Natural killer cell treated with Interleukin-12 subunit alpha and Interleukin-12 subunit beta and Interleukin-15 and Interleukin-18, amount 100 ng/mL, for 72 hours (primary cell): Measurements from ENCODE around the gene F12. TPM values are rescaled to one million over a fixed set of nuclear protein-coding genes. Genes with fewer than 3 reads are reported as not detected.

Source experiments
- ATAC-seq, 2 donors: fragments of 150-1000 bp; cut with Tn5 transposase in 1 of 2; sonication (Bioruptor Pico), chemical (Tn5 transposase) in 1 of 2; 2 replicates each; pipeline ENCODE4 v1.10.0; 2021
- DNase-seq: peaks from one replicate; pipeline ENCODE4 v3.0.0; 2022; ENCODE audit warnings: low spot score
- H3K27ac Mint-ChIP-seq, 2 donors: 1 replicate in 1 of 2; 2 replicates in 1 of 2; pipeline ENCODE4 v1.8.0; 2022; ENCODE audit warnings: mixed read lengths in 2 of 2, mild to moderate bottlenecking in 1 of 2, moderate library complexity in 1 of 2
- H3K27me3 Mint-ChIP-seq, 2 donors: 1 replicate in 1 of 2; 2 replicates in 1 of 2; pipeline ENCODE4 v1.8.0; 2022; ENCODE audit warnings: mixed read lengths in 2 of 2
- H3K36me3 Mint-ChIP-seq: one replicate; pipeline ENCODE4 v1.8.0; 2022; ENCODE audit warnings: mixed read lengths
- H3K4me1 Mint-ChIP-seq, 2 donors: 1 replicate in 1 of 2; 2 replicates in 1 of 2; pipeline ENCODE4 v1.8.0; 2022; ENCODE audit warnings: low read depth in 2 of 2, mixed read lengths in 2 of 2, mild to moderate bottlenecking in 1 of 2
- H3K4me3 Mint-ChIP-seq: one replicate; pipeline ENCODE4 v1.8.0; 2022; ENCODE audit warnings: mixed read lengths
- H3K9me3 Mint-ChIP-seq: 2 replicates; pipeline ENCODE4 v1.8.0; 2022; ENCODE audit warnings: mixed read lengths
- total RNA-seq, 2 donors: library from RNA; stranded (reverse); gene quantifications; one replicate each; pipeline ENCODE4 v1.2.3, GENCODE V29; 2022

Gene F12
- total RNA-seq, 2 donors from 2014 or later, result 0.45 TPM; not detected in 1

- peak overlapping the region; percentile 68 for H3K4me3 Mint-ChIP-seq
- DNase-seq, result no peak
- H3K27me3 Mint-ChIP-seq, result peaks cover 10 to 13% of the 10 kb centered on the region in 2 donors
- H3K27ac Mint-ChIP-seq, result no peak overlapping the region
- ATAC-seq, result no peak
- H3K4me1 Mint-ChIP-seq, result peaks cover 35 to 36% of the 10 kb centered on the region in 2 donors
- no peaks in the 10 kb centered on the region for H3K9me3 Mint-ChIP-seq
- no peaks in the 10 kb centered on the region for H3K36me3 Mint-ChIP-seq
Measured at GRCh38 chr5:177402271-177403043, 6.9 kb downstream of the F12 start.

DNA sequence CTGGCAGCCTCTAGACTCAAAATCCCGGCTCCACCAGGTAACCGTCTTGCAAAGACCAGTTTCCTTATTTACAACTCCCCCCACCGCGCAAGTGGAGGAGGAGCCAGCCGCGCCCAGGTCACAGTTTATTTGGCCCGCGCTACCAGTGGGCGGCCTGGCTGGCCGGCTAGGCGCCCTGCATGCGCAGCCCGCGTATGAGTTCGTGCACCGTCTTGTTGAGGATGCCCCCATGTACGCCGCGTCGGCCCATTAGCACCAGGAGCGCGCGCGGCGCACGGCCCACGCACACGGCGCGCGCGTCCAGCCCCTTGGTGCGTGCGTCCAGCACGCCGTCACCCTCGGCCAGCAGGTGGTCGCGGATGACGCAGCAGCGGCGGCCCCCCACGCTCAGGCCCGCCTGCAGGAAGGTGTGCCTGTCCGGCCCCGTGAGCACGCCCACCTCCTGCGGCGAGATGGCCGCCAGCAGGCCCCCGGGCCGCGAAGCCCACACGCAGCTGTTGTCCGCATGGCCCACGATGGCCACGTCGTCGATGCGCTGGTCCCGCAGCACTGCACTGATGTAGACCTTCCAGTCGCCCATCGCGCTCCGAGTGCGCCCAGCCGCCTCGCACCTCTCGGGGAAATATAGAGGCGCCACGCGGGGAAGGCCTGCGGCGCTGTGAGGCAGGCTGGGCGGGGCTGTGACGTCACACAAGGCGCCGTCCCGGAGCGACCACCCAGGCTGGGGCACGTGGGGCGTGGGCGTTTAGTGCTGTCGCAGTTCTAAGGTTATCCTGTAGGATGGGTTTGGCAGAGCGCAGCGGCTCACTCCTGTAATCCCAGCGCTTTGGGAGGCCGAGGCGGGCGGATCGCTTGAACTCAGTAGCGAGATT, 9.1 kb downstream of the F12 start, which contains the start of gene PFN3:
TSS of gene PFN3 (minus strand) at position 665 of the 872 bp plus-strand sequence. CDS start at position 580, 85 bp downstream.
- Mint-ChIP-seq H3K4me1 (peaks cover 17 to 19% of the 10 kb centered on the region in 2 donors), H3K9me3 (no peaks in the 10 kb centered on the region), H3K4me3 (no peak within 1 kb of the TSS), H3K36me3 (no peaks in the 10 kb centered on the region), H3K27ac (no peak within 1 kb of the TSS), H3K27me3 (peaks cover 10 to 13% of the 10 kb centered on the region in 2 donors)
- no peak for DNase-seq
- no peak for ATAC-seq

GRCh38 chr5:177397875-177398390, 11.4 kb downstream of the F12 start:
- ATAC-seq, result no peak
- Mint-ChIP-seq H3K27ac (no peak overlapping the region), H3K27me3 (peaks cover 8 to 10% of the 10 kb centered on the region in 2 donors), H3K4me3 (no peak overlapping the region), H3K4me1 (peaks cover 5% of the 10 kb centered on the region in 2 donors), H3K36me3 (no peaks in the 10 kb centered on the region), H3K9me3 (no peaks in the 10 kb centered on the region)
- DNase-seq, result no peak

- H3K4me3 Mint-ChIP-seq, result no peak overlapping the region
- no peaks in the 10 kb centered on the region for H3K9me3 Mint-ChIP-seq
- peaks cover 3 to 7% of the 10 kb centered on the region in 2 donors for H3K27me3 Mint-ChIP-seq
- ATAC-seq (no peak), DNase-seq (no peak)
- no peaks in the 10 kb centered on the region for H3K4me1 Mint-ChIP-seq
- no peaks in the 10 kb centered on the region for H3K36me3 Mint-ChIP-seq
- H3K27ac Mint-ChIP-seq, result no peak overlapping the region
Measured at GRCh38 chr5:177396807-177397206, 12.6 kb downstream of the F12 start.

- H3K4me3 Mint-ChIP-seq, result no peak overlapping the region
- no peaks in the 10 kb centered on the region for H3K36me3 Mint-ChIP-seq
- peaks cover 0 to under 1% of the 10 kb centered on the region in 2 donors for H3K27me3 Mint-ChIP-seq
- no peak for DNase-seq
- H3K4me1 Mint-ChIP-seq, result peaks cover 4 to 5% of the 10 kb centered on the region in 2 donors
- ATAC-seq, result no peak
- no peaks in the 10 kb centered on the region for H3K9me3 Mint-ChIP-seq
- no peak overlapping the region for H3K27ac Mint-ChIP-seq
Measured at GRCh38 chr5:177396078-177396477, 13.3 kb downstream of the F12 start.

DNA sequence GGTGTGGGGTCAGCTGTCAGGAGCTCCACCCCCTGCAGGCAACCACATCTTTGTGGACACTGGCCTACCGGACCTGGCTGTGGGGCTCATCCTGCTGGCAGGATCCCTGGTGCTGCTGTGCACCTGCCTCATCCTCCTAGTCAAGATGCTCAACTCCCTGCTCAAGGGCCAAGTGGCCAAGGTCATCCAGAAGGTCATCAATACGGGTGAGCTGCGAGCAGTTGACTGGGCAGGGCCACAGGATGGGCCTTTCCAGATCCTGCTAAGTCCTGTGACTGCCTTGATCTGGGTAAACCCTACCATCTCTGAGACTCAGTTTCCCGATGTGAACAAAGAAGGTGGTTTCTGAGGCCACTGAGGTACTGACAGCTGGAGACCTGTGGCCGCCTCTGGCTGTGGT, 15.4 kb downstream of the F12 start:
- Mint-ChIP-seq H3K27ac (no peak overlapping the region), H3K9me3 (no peaks in the 10 kb centered on the region), H3K36me3 (no peaks in the 10 kb centered on the region), H3K27me3 (peaks cover 0 to 3% of the 10 kb centered on the region in 2 donors), H3K4me1 (peaks cover 21 to 24% of the 10 kb centered on the region in 2 donors), H3K4me3 (no peak overlapping the region)
- DNase-seq (no peak), ATAC-seq (no peak)

DNA sequence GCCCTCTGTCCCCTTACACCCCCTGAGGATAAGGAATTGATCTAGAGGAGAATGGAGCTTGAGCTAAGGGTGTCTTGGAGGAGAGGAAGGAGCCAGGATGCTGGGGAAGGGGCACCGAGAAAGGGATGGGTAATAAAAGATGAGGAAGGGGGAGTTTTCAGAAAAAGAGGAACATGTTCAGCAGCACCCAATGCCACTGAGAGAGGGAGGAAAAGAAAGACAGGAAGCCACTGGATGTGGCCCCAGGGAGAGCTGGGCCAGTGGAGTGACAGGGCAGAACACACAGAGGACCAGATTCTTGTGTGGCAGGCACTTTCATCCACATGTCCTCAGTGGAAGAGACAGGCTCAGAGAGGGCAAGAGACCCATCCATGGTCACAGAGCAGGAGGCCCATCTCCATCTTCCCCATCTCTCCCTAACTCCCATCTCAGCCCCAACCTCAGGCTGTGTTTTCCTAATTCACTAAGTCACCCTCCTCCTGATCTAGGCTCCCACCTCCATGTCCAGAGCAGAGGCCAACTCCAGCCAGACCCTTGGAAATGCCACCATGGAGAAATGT, 16.1 kb downstream of the F12 start:
- DNase-seq, result no peak
- peaks cover 0 to 3% of the 10 kb centered on the region in 2 donors for H3K27me3 Mint-ChIP-seq
- no peaks in the 10 kb centered on the region for H3K9me3 Mint-ChIP-seq
- peaks cover 28 to 31% of the 10 kb centered on the region in 2 donors for H3K4me1 Mint-ChIP-seq
- ATAC-seq, result no peak
- no peak overlapping the region for H3K4me3 Mint-ChIP-seq
- H3K36me3 Mint-ChIP-seq, result no peaks in the 10 kb centered on the region
- peak overlapping the region in 1 of 2 donors; percentile 27 for H3K27ac Mint-ChIP-seq

- DNase-seq, result no peak
- Mint-ChIP-seq H3K4me1 (peaks cover 28 to 35% of the 10 kb centered on the region in 2 donors), H3K27me3 (peaks cover 0 to 3% of the 10 kb centered on the region in 2 donors)
Measured at GRCh38 chr5:177392765-177393164, 16.6 kb downstream of the F12 start.

GRCh38 chr5:177390363-177391300, 18.7 kb downstream of the F12 start:
- H3K4me3 Mint-ChIP-seq, result peak overlapping the region; percentile 80
- ATAC-seq, result peak; percentile 65 to 82
- DNase-seq, result peak; percentile 88

More at GRCh38 chr5:177392765-177393164, 16.6 kb downstream of the F12 start:
- peak overlapping the region in 1 of 2 donors; percentile 27 for H3K27ac Mint-ChIP-seq
- H3K9me3 Mint-ChIP-seq, result no peaks in the 10 kb centered on the region
- H3K36me3 Mint-ChIP-seq, result no peaks in the 10 kb centered on the region
- H3K4me3 Mint-ChIP-seq, result no peak overlapping the region
- no peak for ATAC-seq

DNA sequence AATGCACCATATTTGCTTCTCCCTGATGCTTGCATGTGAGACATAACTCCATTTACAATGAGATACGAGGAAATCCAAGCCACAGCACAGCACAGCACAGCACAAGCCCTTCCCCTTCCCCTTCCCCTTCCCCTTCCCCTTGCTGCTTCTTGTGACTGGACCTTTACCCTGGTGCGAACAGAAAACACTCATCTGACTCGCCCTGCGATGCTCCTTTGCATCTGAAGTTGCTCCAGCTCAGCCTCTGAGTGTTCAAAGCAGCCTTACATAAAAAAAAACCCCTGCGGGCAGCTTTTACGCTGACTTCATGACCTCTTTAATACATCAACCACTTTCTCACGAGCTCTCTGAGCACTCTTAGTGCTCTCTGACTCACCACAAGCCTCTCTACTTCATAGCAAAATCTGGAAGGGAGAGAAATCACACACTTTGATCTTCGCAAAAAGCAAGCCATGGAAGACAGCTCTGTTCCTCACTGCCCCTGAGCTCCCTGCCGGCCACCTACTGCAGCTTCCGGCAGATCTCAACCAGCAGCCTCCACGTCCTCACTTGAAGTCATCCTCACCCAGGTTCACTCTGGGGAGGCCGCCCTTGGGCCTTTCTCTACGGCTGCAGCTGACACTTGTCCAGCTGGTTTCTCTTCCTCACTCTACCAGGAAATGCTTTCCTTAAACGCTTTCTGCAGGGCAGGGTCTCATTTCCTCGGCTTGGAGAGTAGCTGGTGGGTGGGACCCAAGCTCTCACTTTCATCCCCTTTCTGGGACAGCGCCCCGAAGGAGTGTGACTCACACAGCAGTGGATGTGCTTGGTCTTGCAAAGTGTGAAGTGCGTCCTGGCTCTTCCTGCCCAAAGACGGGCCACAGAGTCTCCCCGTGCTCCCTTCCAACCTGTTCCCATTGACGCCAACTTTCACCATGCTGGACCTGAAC, 19.9 kb downstream of the F12 start:
- peak overlapping the region; percentile 80 for H3K4me3 Mint-ChIP-seq
- DNase-seq, result no peak
- peaks cover 0 to 3% of the 10 kb centered on the region in 2 donors for H3K27me3 Mint-ChIP-seq
- no peaks in the 10 kb centered on the region for H3K36me3 Mint-ChIP-seq
- peaks cover 34 to 41% of the 10 kb centered on the region in 2 donors for H3K4me1 Mint-ChIP-seq
- H3K27ac Mint-ChIP-seq, result peak overlapping the region; percentile 10 to 85
- no peaks in the 10 kb centered on the region for H3K9me3 Mint-ChIP-seq
- ATAC-seq, result peak; percentile 83 to 85

More at GRCh38 chr5:177390363-177391300, 18.7 kb downstream of the F12 start:
- Mint-ChIP-seq H3K27me3 (peaks cover 0 to 3% of the 10 kb centered on the region in 2 donors), H3K4me1 (peaks cover 28 to 35% of the 10 kb centered on the region in 2 donors), H3K27ac (peak overlapping the region; percentile 80 to 85), H3K36me3 (no peaks in the 10 kb centered on the region), H3K9me3 (no peaks in the 10 kb centered on the region)

DNA sequence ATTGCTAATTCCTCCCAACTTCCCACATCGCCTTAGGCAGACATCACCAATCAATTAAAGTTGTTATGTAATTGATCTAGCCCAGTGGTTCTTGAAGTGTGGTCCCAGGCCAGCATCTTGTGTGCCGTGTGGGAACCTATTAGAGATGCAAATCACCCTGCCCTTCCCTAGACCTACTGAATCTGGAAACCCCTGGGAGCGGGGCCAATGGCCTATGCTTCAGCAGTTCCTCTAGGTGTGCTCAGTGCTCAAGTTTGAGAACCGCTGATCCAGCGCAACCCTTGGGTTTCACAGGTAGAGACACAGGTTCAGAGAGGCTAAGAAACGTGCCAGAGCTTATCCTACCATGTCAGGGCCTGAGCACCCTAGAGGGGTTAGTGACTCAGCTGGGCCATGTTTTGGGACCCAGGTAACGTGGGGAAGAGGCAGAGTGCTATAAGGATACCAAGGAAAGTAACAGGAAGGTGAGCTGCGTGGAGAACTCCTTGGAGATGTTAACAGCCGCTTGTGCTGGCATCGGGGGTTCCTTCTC, 20.8 kb downstream of the F12 start:
- H3K27ac Mint-ChIP-seq, result peak overlapping the region; percentile 10 to 85
- H3K4me3 Mint-ChIP-seq, result peak overlapping the region; percentile 80
- peaks cover 36 to 41% of the 10 kb centered on the region in 2 donors for H3K4me1 Mint-ChIP-seq
- H3K9me3 Mint-ChIP-seq, result no peaks in the 10 kb centered on the region
- peaks cover 0 to 5% of the 10 kb centered on the region in 2 donors for H3K27me3 Mint-ChIP-seq
- no peaks in the 10 kb centered on the region for H3K36me3 Mint-ChIP-seq
- ATAC-seq (no peak), DNase-seq (no peak)
